HG03439 (cell line): ENCODE measurements around the gene ADCY5.
"Not testable (repeated sequence)": the region's sequence is repeated elsewhere in the genome, so short reads cannot be mapped to it uniquely, and the experiment has no call there.

Experiments
- ATAC-seq: cut with Tn5 transposase; IDR thresholded peaks from one replicate; pipeline ENCODE4 v1.9.1; 2021; ENCODE audit warnings: mild to moderate bottlenecking, moderate library complexity; ENCODE audit not compliant: unreplicated experiment

ADCY5 gene

GRCh38 chr3:123448536-123449101 lies at the start of gene ADCY5:
Gene ADCY5 (minus strand): TSS chr3:123449090. CDS start chr3:123448545, 545 bp downstream.
- no peak for ATAC-seq

GRCh38 chr3:123493912-123494311 lies 45.0 kb upstream of the ADCY5 start:
- no peak for ATAC-seq

GRCh38 chr3:123491966-123492587 lies 43.2 kb upstream of the ADCY5 start:
- no peak for ATAC-seq

GRCh38 chr3:123489400-123490004 lies 40.6 kb upstream of the ADCY5 start:
- ATAC-seq: no peak

- no peak for ATAC-seq
Observed at GRCh38 chr3:123488645-123489347, 39.9 kb upstream of the ADCY5 start.

GRCh38 chr3:123487063-123487462 lies 38.2 kb upstream of the ADCY5 start:
- ATAC-seq: not testable (repeated sequence)

GRCh38 chr3:123486460-123486859 lies 37.6 kb upstream of the ADCY5 start:
- ATAC-seq: no peak

- no peak for ATAC-seq
Observed at GRCh38 chr3:123485551-123485950, 36.7 kb upstream of the ADCY5 start.

- ATAC-seq: no peak
Observed at GRCh38 chr3:123483146-123483545, 34.3 kb upstream of the ADCY5 start.

GRCh38 chr3:123481722-123482457 lies 33.0 kb upstream of the ADCY5 start:
- no peak for ATAC-seq

GRCh38 chr3:123481071-123481470 lies 32.2 kb upstream of the ADCY5 start:
- ATAC-seq: no peak

GRCh38 chr3:123480428-123480827 lies 31.5 kb upstream of the ADCY5 start:
- no peak for ATAC-seq

- ATAC-seq: no peak
Observed at GRCh38 chr3:123479891-123480290, 31.0 kb upstream of the ADCY5 start.

GRCh38 chr3:123478314-123478713 lies 29.4 kb upstream of the ADCY5 start:
- ATAC-seq: no peak

GRCh38 chr3:123476967-123477750 lies 28.3 kb upstream of the ADCY5 start:
- no peak for ATAC-seq

GRCh38 chr3:123475786-123476185 lies 26.9 kb upstream of the ADCY5 start:
- no peak for ATAC-seq

GRCh38 chr3:123471106-123471505 lies 22.2 kb upstream of the ADCY5 start:
- ATAC-seq: no peak

GRCh38 chr3:123469323-123469995 lies 20.6 kb upstream of the ADCY5 start:
- no peak for ATAC-seq

- no peak for ATAC-seq
Observed at GRCh38 chr3:123467046-123467445, 18.2 kb upstream of the ADCY5 start.

GRCh38 chr3:123464211-123464610 lies 15.3 kb upstream of the ADCY5 start:
- no peak for ATAC-seq
